Caco-2 (cell line): ENCODE results near the gene SORCS2. TPM values are rescaled to one million over a fixed set of nuclear protein-coding genes. Genes with fewer than 3 reads are reported as not detected.

Experiments
- BruUV-seq: library from RNA; stranded (reverse); fragments of 400-500 nt; replicated peaks from 2 replicates; lab custom pipeline; 2021; lab: Mats Ljungman, UMichigan
- CTCF ChIA-PET: fragments of 300-600 bp; sonication (Branson Sonifier 250); formaldehyde crosslinking; loops from one replicate; lab custom pipeline; 2022; ENCODE audit warnings: antibody characterized with exemption; lab: Charles Lee
- POLR2A ChIA-PET: fragments of 300-600 bp; sonication (Branson Sonifier 250); formaldehyde crosslinking; loops from one replicate; lab custom pipeline; 2022; ENCODE audit warnings: antibody characterized with exemption; lab: Charles Lee
- DNase-seq, 2 experiments: peaks; one replicate each; pipeline versions ENCODE4 v3.0.0 to v3.0.0-alpha.2; 2020 to 2022
- H3K27me3 ChIP-seq: replicated peaks from 2 replicates; pipeline ENCODE4 v1.6.0; 2011; ENCODE audit warnings: low read length; ENCODE audit not compliant: control insufficient read depth, insufficient read depth
- H3K36me3 ChIP-seq: 2 replicates; pipeline ENCODE4 v1.5.1; 2011; ENCODE audit warnings: low read length; ENCODE audit not compliant: control insufficient read depth, insufficient read depth
- H3K4me1 ChIP-seq: fragments of 250-450 bp; sonication (Bioruptor Pico); 2 replicates; pipeline ENCODE4 v1.5.1; 2020; ENCODE audit warnings: mild to moderate bottlenecking
- H3K4me3 ChIP-seq: 2 replicates; pipeline ENCODE4 v1.5.1; 2011; ENCODE audit warnings: low read depth, mild to moderate bottlenecking, control low read depth, low read length
- H3K9me3 ChIP-seq: fragments of 250-450 bp; sonication (Bioruptor Pico); 2 replicates; pipeline ENCODE4 v1.5.1; 2020; ENCODE audit warnings: mild to moderate bottlenecking, moderate library complexity
- H3K27ac Mint-ChIP-seq: one replicate; pipeline ENCODE4 v1.8.0; 2022; ENCODE audit warnings: mixed read lengths; ENCODE audit not compliant: unreplicated experiment
- H3K27me3 Mint-ChIP-seq: one replicate; pipeline ENCODE4 v1.8.0; 2022; ENCODE audit warnings: mixed read lengths; ENCODE audit not compliant: insufficient read depth, unreplicated experiment
- H3K36me3 Mint-ChIP-seq: one replicate; pipeline ENCODE4 v1.8.0; 2022; ENCODE audit warnings: mild to moderate bottlenecking, mixed read lengths; ENCODE audit not compliant: insufficient read depth, unreplicated experiment
- H3K4me1 Mint-ChIP-seq: one replicate; pipeline ENCODE4 v1.8.0; 2022; ENCODE audit warnings: low read depth, mixed read lengths; ENCODE audit not compliant: unreplicated experiment
- H3K4me3 Mint-ChIP-seq: one replicate; pipeline ENCODE4 v1.8.0; 2022; ENCODE audit warnings: mild to moderate bottlenecking, moderate library complexity, mixed read lengths; ENCODE audit not compliant: unreplicated experiment
- H3K9me3 Mint-ChIP-seq: one replicate; pipeline ENCODE4 v1.8.0; 2022; ENCODE audit warnings: mixed read lengths; ENCODE audit not compliant: unreplicated experiment
- intact Hi-C: fragments of 100-400 bp; cut with micrococcal nuclease; formaldehyde crosslinking; loops from one replicate; pipeline ENCODE4 v1.10.0; 2022; ENCODE audit not compliant: unreplicated experiment
- total RNA-seq: library from RNA; stranded (reverse); gene quantifications from 2 replicates; pipeline ENCODE4 v1.2.3, GENCODE V29; 2022
- TF ChIP-seq, protein P1 (sequence below), 2 experiments: fragments of 200-600 bp in 1 of 2; IDR thresholded peaks; 1 replicate in 1 of 2; 2 replicates in 1 of 2; pipeline versions ENCODE4 v1.5.1 to v1.8.0; 2011 to 2022; ENCODE audit warnings: antibody characterized with exemption in 1 of 2, control low read depth in 1 of 2, inconsistent platforms in 1 of 2, low read depth in 1 of 2, low read length in 1 of 2, mild to moderate bottlenecking in 1 of 2, moderate library complexity in 1 of 2; ENCODE audit not compliant: insufficient read depth in 1 of 2, severe bottlenecking in 1 of 2, unreplicated experiment in 1 of 2

Gene SORCS2
- total RNA-seq, 1 experiment from 2014 or later: 1.6 TPM

DNA sequence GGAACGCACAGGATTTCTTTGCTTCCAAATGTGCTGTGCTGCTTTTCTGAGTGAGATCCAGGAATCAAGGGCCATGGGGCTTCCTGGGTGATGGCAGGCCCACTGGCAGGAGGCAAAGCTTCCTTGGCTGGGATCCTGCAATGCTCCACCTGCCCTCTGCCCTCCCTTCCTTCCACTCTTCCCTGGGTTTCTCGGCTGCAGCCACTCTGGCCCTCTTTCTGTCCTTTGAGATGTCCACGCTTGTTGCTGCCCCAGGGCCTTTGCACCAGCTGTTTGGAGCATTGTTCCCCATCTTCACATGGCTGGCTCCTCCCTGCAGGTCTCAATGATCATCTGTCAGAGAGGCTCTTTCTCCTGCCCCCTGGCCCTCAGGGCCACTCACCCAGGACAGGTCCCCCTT lies 163.5 kb downstream of the SORCS2 start:
- H3K27ac Mint-ChIP-seq: no peak overlapping the region
- H3K4me1 Mint-ChIP-seq: no peaks in the 10 kb centered on the region
- no TSS peak for BruUV-seq
- no peaks in the 10 kb centered on the region for H3K9me3 ChIP-seq
- ChIA-PET POLR2A (no interaction called here), CTCF (no interaction called here)
- no peaks in the 10 kb centered on the region for H3K9me3 Mint-ChIP-seq
- H3K36me3 Mint-ChIP-seq: no peaks in the 10 kb centered on the region
- H3K36me3 ChIP-seq: no peaks in the 10 kb centered on the region
- no peak for DNase-seq
- intact Hi-C loops: no loop called here
- H3K4me3 Mint-ChIP-seq: no peak overlapping the region
- H3K4me3 ChIP-seq: no peak overlapping the region
- H3K27me3 Mint-ChIP-seq: no peaks in the 10 kb centered on the region
- TF ChIP-seq, protein P1, sequence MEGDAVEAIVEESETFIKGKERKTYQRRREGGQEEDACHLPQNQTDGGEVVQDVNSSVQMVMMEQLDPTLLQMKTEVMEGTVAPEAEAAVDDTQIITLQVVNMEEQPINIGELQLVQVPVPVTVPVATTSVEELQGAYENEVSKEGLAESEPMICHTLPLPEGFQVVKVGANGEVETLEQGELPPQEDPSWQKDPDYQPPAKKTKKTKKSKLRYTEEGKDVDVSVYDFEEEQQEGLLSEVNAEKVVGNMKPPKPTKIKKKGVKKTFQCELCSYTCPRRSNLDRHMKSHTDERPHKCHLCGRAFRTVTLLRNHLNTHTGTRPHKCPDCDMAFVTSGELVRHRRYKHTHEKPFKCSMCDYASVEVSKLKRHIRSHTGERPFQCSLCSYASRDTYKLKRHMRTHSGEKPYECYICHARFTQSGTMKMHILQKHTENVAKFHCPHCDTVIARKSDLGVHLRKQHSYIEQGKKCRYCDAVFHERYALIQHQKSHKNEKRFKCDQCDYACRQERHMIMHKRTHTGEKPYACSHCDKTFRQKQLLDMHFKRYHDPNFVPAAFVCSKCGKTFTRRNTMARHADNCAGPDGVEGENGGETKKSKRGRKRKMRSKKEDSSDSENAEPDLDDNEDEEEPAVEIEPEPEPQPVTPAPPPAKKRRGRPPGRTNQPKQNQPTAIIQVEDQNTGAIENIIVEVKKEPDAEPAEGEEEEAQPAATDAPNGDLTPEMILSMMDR (IDR thresholded peaks at IDR 0.05; ENCODE audit: insufficient read depth in 1 of 2, low read depth in 1 of 2, low read length in 1 of 2, severe bottlenecking in 1 of 2, unreplicated experiment in 1 of 2): no peak
- no peaks in the 10 kb centered on the region for H3K27me3 ChIP-seq
- H3K4me1 ChIP-seq: no peaks in the 10 kb centered on the region

DNA sequence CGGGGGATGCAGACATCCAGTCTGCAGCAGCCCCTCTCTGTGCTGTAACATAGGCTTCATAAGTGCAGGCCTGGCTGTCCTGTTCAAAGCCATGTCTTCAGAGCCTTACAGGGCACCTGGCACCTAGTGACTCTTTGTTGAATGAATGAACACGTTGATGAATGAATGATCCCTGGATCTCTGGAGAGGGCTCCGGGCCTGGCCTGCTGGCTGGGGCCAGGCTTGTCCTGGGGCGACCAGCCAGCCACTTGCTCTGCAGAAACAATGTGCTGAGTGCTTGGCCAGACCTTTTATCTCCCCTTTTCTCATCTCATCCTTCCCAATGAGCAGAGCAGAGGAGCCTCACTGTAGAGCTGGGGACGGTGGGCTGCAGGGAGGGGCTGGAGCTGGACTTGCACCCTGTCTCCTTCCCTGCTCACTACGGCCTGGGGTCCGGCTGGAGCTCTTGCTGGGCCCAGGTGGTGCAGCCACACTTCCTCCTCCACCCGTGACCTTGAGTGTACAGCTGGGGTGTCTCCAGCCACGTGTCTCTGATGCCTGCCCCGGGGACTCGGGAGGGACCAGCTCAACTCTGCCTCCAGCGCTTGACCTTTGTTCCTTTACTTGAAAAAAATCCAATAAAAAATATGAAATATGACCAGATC lies 164.5 kb downstream of the SORCS2 start:
- intact Hi-C loops: no loop called here
- Mint-ChIP-seq H3K9me3 (no peaks in the 10 kb centered on the region), H3K27me3 (no peaks in the 10 kb centered on the region), H3K36me3 (no peaks in the 10 kb centered on the region), H3K4me1 (no peaks in the 10 kb centered on the region), H3K4me3 (no peak overlapping the region), H3K27ac (no peak overlapping the region)
- POLR2A ChIA-PET: no interaction called here
- no peaks in the 10 kb centered on the region for H3K36me3 ChIP-seq
- no peaks in the 10 kb centered on the region for H3K4me1 ChIP-seq
- TF ChIP-seq, protein P1 (IDR thresholded peaks at IDR 0.05; ENCODE audit: insufficient read depth in 1 of 2, low read depth in 1 of 2, low read length in 1 of 2, severe bottlenecking in 1 of 2, unreplicated experiment in 1 of 2): no peak
- H3K9me3 ChIP-seq: no peaks in the 10 kb centered on the region
- no peaks in the 10 kb centered on the region for H3K27me3 ChIP-seq
- CTCF ChIA-PET: interaction anchor here (1.0 kb wide), 1 partner anchor 314 kb away, joined by 4 read pairs; a partner anchor contains a TSS
- no peak for DNase-seq
- no peak overlapping the region for H3K4me3 ChIP-seq
- BruUV-seq: no TSS peak

DNA sequence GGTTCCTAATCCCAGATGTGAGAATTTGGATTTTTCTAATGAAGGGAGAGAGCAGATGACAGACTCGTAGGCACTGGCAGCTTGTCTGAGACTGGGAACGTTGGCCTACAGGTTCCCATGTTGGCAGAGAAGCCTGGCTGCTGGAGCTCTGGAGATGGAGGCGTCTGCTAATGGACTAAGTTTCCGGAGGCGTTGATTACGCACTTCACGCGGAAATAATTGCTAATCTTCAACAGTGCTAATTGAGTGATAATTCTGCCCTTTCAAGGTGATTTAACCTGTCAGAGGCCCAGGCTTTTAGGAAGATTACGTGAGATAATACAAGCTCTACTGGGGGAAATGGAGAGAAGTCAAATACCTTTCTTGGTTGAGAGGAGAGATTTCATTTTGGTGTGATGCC lies 165.0 kb downstream of the SORCS2 start:
- Histone ChIP-seq H3K4me1 (no peaks in the 10 kb centered on the region), H3K36me3 (no peaks in the 10 kb centered on the region), H3K27me3 (no peaks in the 10 kb centered on the region), H3K4me3 (no peak overlapping the region), H3K9me3 (no peaks in the 10 kb centered on the region)
- POLR2A ChIA-PET: no interaction called here
- no TSS peak for BruUV-seq
- no peak for DNase-seq
- no peaks in the 10 kb centered on the region for H3K9me3 Mint-ChIP-seq
- H3K4me1 Mint-ChIP-seq: no peaks in the 10 kb centered on the region
- CTCF ChIA-PET: interaction anchor here (1.0 kb wide), 1 partner anchor 315 kb away, joined by 4 read pairs; a partner anchor contains a TSS
- no peak overlapping the region for H3K4me3 Mint-ChIP-seq
- H3K27me3 Mint-ChIP-seq: no peaks in the 10 kb centered on the region
- H3K27ac Mint-ChIP-seq: no peak overlapping the region
- H3K36me3 Mint-ChIP-seq: no peaks in the 10 kb centered on the region
- intact Hi-C loops: no loop called here
- TF ChIP-seq, protein P1 (IDR thresholded peaks at IDR 0.05; ENCODE audit: insufficient read depth in 1 of 2, low read depth in 1 of 2, low read length in 1 of 2, severe bottlenecking in 1 of 2, unreplicated experiment in 1 of 2): no peak
